Activated CD4-positive, alpha-beta memory T cell treated with anti-CD3 and anti-CD28 coated beads, Interleukin-2, amount 10 ng/mL, durations not matched to agents 7 days and 5 days (primary cell): ENCODE measurements around the gene KRIT1. TPM values are rescaled to one million over a fixed set of nuclear protein-coding genes. Genes with fewer than 3 reads are reported as not detected.
"Not testable (repeated sequence)": the region's sequence is repeated elsewhere in the genome, so short reads cannot be mapped to it uniquely, and the experiment has no call there.

Experiments used
- CTCF ChIA-PET: fragments of 350-600 bp; sonication (Branson Sonifier 250); formaldehyde crosslinking; loops from one replicate; lab custom pipeline; 2021; ENCODE audit warnings: antibody characterized with exemption, inconsistent platforms; lab: Charles Lee
- POLR2A ChIA-PET: fragments of 350-600 bp; sonication (Branson Sonifier 250); formaldehyde crosslinking; loops from one replicate; lab custom pipeline; 2021; ENCODE audit warnings: antibody characterized with exemption; lab: Charles Lee
- DNase-seq: peaks from one replicate; pipeline ENCODE4 v3.0.0-alpha.2; 2020
- H3K27ac Mint-ChIP-seq: one replicate; pipeline ENCODE4 v1.8.0; 2021; ENCODE audit warnings: mild to moderate bottlenecking, mixed read lengths
- H3K27me3 Mint-ChIP-seq: one replicate; pipeline ENCODE4 v1.8.0; 2021; ENCODE audit warnings: mixed read lengths
- H3K36me3 Mint-ChIP-seq: one replicate; pipeline ENCODE4 v1.8.0; 2021; ENCODE audit warnings: low read depth, mixed read lengths
- H3K4me1 Mint-ChIP-seq: one replicate; pipeline ENCODE4 v1.8.0; 2021; ENCODE audit warnings: mixed read lengths
- H3K4me3 Mint-ChIP-seq: one replicate; pipeline ENCODE4 v1.8.0; 2021; ENCODE audit warnings: mild to moderate bottlenecking, mixed read lengths
- H3K9me3 Mint-ChIP-seq: one replicate; pipeline ENCODE4 v1.8.0; 2021; ENCODE audit warnings: mixed read lengths
- total RNA-seq, 2 experiments: library from RNA; stranded (reverse); gene quantifications; one replicate each; pipeline ENCODE4 v1.2.3, GENCODE V29; 2021

KRIT1 gene
- total RNA-seq, 2 experiments from 2014 or later = 39.5 to 42.4 TPM

- H3K27me3 Mint-ChIP-seq = no peaks in the 10 kb centered on the region
- POLR2A ChIA-PET = interaction anchor here (1.6 kb wide), 1 partner anchor 19 kb away, joined by 3 read pairs; no protein-coding TSS in a partner anchor
These were observed 20.9 kb upstream of the KRIT1 start for GRCh38 chr7:92266415-92267241.

GRCh38 chr7:92260248-92260781 is 14.6 kb upstream of the KRIT1 start:
- Mint-ChIP-seq H3K4me3 (no peak overlapping the region), H3K27me3 (no peaks in the 10 kb centered on the region), H3K9me3 (no peaks in the 10 kb centered on the region), H3K36me3 (peaks cover 27% of the 10 kb centered on the region), H3K27ac (no peak overlapping the region), H3K4me1 (peaks cover 6% of the 10 kb centered on the region)
- ChIA-PET CTCF (no interaction called here), POLR2A (interaction anchor here (0.8 kb wide), 1 partner anchor 15 kb away, joined by 3 read pairs; the partner anchor contains the start of genes ANKIB1 and KRIT1)
- DNase-seq = no peak

More at GRCh38 chr7:92266415-92267241, 20.9 kb upstream of the KRIT1 start:
- Mint-ChIP-seq H3K9me3 (no peaks in the 10 kb centered on the region), H3K4me3 (no peak overlapping the region), H3K36me3 (peaks cover 6% of the 10 kb centered on the region), H3K27ac (no peak overlapping the region), H3K4me1 (no peaks in the 10 kb centered on the region)
- no peak for DNase-seq
- CTCF ChIA-PET = no interaction called here

- Mint-ChIP-seq H3K36me3 (peaks cover 32% of the 10 kb centered on the region), H3K9me3 (peaks cover 5% of the 10 kb centered on the region), H3K27ac (no peak overlapping the region), H3K27me3 (no peaks in the 10 kb centered on the region), H3K4me3 (no peak overlapping the region), H3K4me1 (peaks cover 6% of the 10 kb centered on the region)
- CTCF ChIA-PET = no interaction called here
- POLR2A ChIA-PET = interaction anchor here (0.8 kb wide), 1 partner anchor 14 kb away, joined by 3 read pairs; the partner anchor contains the start of genes ANKIB1 and KRIT1
- DNase-seq = no peak
These were observed 14.0 kb upstream of the KRIT1 start for GRCh38 chr7:92259610-92260247.

- Mint-ChIP-seq H3K9me3 (peaks cover 5% of the 10 kb centered on the region), H3K36me3 (peaks cover 32% of the 10 kb centered on the region), H3K27me3 (no peaks in the 10 kb centered on the region), H3K27ac (no peak overlapping the region), H3K4me1 (peaks cover 6% of the 10 kb centered on the region), H3K4me3 (no peak overlapping the region)
- no peak for DNase-seq
- ChIA-PET POLR2A (no interaction called here), CTCF (no interaction called here)
These were observed 13.3 kb upstream of the KRIT1 start for GRCh38 chr7:92259062-92259461.

- no peaks in the 10 kb centered on the region for H3K27me3 Mint-ChIP-seq
- no peak overlapping the region for H3K27ac Mint-ChIP-seq
- CTCF ChIA-PET = interaction anchor here (1.1 to 1.2 kb wide), 2 partner anchors 8 to 192 kb away, joined by 3 to 4 read pairs; partner anchors contain the start of gene GATAD1
- H3K9me3 Mint-ChIP-seq = peaks cover 9% of the 10 kb centered on the region
- H3K36me3 Mint-ChIP-seq = peaks cover 44% of the 10 kb centered on the region
- DNase-seq = no peak
- POLR2A ChIA-PET = interaction anchor here (1.0 kb wide), 1 partner anchor 9 kb away, joined by 3 read pairs; no protein-coding TSS in a partner anchor
- H3K4me3 Mint-ChIP-seq = no peak overlapping the region
- peaks cover 10% of the 10 kb centered on the region for H3K4me1 Mint-ChIP-seq
These were observed 9.6 kb upstream of the KRIT1 start for GRCh38 chr7:92255308-92255707.

- DNase-seq, H3K4me3 Mint-ChIP-seq, H3K27ac Mint-ChIP-seq, H3K27me3 Mint-ChIP-seq, H3K4me1 Mint-ChIP-seq, CTCF ChIA-PET, H3K9me3 Mint-ChIP-seq: not testable (repeated sequence)
- POLR2A ChIA-PET = interaction anchor here (1.0 to 1.1 kb wide), 2 partner anchors 8 to 9 kb away, joined by 3 to 5 read pairs; partner anchors contain the start of genes ANKIB1 and KRIT1
- peaks cover 39% of the 10 kb centered on the region for H3K36me3 Mint-ChIP-seq
These were observed 9.1 kb upstream of the KRIT1 start for GRCh38 chr7:92254800-92255199.

GRCh38 chr7:92253251-92253650 is 7.5 kb upstream of the KRIT1 start:
- Mint-ChIP-seq H3K4me3 (no peak overlapping the region), H3K27me3 (no peaks in the 10 kb centered on the region), H3K4me1 (peaks cover 9% of the 10 kb centered on the region), H3K36me3 (peaks cover 33% of the 10 kb centered on the region), H3K27ac (no peak overlapping the region), H3K9me3 (peaks cover 9% of the 10 kb centered on the region)
- DNase-seq = no peak
- CTCF ChIA-PET = no interaction called here
- POLR2A ChIA-PET = no interaction called here

- Mint-ChIP-seq H3K27me3 (no peaks in the 10 kb centered on the region), H3K4me1 (peaks cover 23% of the 10 kb centered on the region), H3K4me3 (no peak overlapping the region), H3K9me3 (peaks cover 9% of the 10 kb centered on the region), H3K36me3 (peaks cover 37% of the 10 kb centered on the region), H3K27ac (no peak overlapping the region)
- ChIA-PET POLR2A (no interaction called here), CTCF (no interaction called here)
- no peak for DNase-seq
These were observed 5.5 kb upstream of the KRIT1 start for GRCh38 chr7:92251181-92251580.

GRCh38 chr7:92250603-92251002 is 4.9 kb upstream of the KRIT1 start:
- ChIA-PET CTCF (no interaction called here), POLR2A (no interaction called here)
- H3K27ac Mint-ChIP-seq = no peak overlapping the region
- peaks cover 9% of the 10 kb centered on the region for H3K9me3 Mint-ChIP-seq
- no peaks in the 10 kb centered on the region for H3K27me3 Mint-ChIP-seq
- peaks cover 23% of the 10 kb centered on the region for H3K4me1 Mint-ChIP-seq
- no peak overlapping the region for H3K4me3 Mint-ChIP-seq
- H3K36me3 Mint-ChIP-seq = peaks cover 39% of the 10 kb centered on the region
- DNase-seq = no peak

GRCh38 chr7:92246360-92247101 is 817 bp upstream of the KRIT1 start:
- DNase-seq = peak; percentile 39
- Mint-ChIP-seq H3K36me3 (peaks cover 31% of the 10 kb centered on the region), H3K27ac (peak overlapping the region; percentile 92), H3K27me3 (no peaks in the 10 kb centered on the region), H3K4me1 (peaks cover 46% of the 10 kb centered on the region), H3K9me3 (no peaks in the 10 kb centered on the region), H3K4me3 (peak overlapping the region; percentile 98)
- ChIA-PET POLR2A (interaction anchor here (0.6 to 3.6 kb wide), 19 partner anchors 8 to 920 kb away, joined by 3 to 47 read pairs (median 5); partner anchors contain the start of genes AKAP9, CYP51A1, GATAD1 and MTERF1), CTCF (interaction anchor here (0.8 to 3.9 kb wide), 9 partner anchors 9 to 366 kb away, joined by 3 to 35 read pairs (median 3); partner anchors contain the start of genes GATAD1 and MTERF1)

- Mint-ChIP-seq H3K4me1 (peaks cover 45% of the 10 kb centered on the region), H3K27ac (peak overlapping the region; percentile 97), H3K9me3 (no peaks in the 10 kb centered on the region), H3K4me3 (peak overlapping the region; percentile 98), H3K27me3 (no peaks in the 10 kb centered on the region), H3K36me3 (peaks cover 35% of the 10 kb centered on the region)
- POLR2A ChIA-PET = interaction anchor here (0.7 to 3.6 kb wide), 18 partner anchors 9 to 988 kb away, joined by 3 to 47 read pairs (median 5); partner anchors contain the start of genes AKAP9, CYP51A1, GATAD1 and MTERF1
- CTCF ChIA-PET = interaction anchor here (1.1 to 3.9 kb wide), 4 partner anchors 102 to 305 kb away, joined by 3 to 35 read pairs (median 4); partner anchors contain the start of gene GATAD1
- no peak for DNase-seq
These were observed 767 bp downstream of the KRIT1 start for GRCh38 chr7:92244808-92245486.
